Type B pancreatic cell (in vitro differentiated cells): ENCODE results near the gene TCEAL1. TPM values are rescaled to one million over a fixed set of nuclear protein-coding genes. Genes with fewer than 3 reads are reported as not detected.
"Not testable (repeated sequence)": the region's sequence is repeated elsewhere in the genome, so short reads cannot be mapped to it uniquely, and the experiment has no call there.

Experiments
- DNase-seq: peaks from one replicate; pipeline ENCODE4 v3.0.0; 2021; ENCODE audit warnings: mixed read lengths; ENCODE audit not compliant: unreplicated experiment; ENCODE audit errors: extremely low spot score
- H3K27ac Mint-ChIP-seq: 2 replicates; pipeline ENCODE4 v1.8.0; 2021; ENCODE audit warnings: mild to moderate bottlenecking, mixed read lengths
- H3K27me3 Mint-ChIP-seq: 2 replicates; pipeline ENCODE4 v1.8.0; 2021; ENCODE audit warnings: mixed read lengths
- H3K36me3 Mint-ChIP-seq: 2 replicates; pipeline ENCODE4 v1.8.0; 2021; ENCODE audit warnings: mixed read lengths
- H3K4me1 Mint-ChIP-seq: one replicate; pipeline ENCODE4 v1.8.0; 2021; ENCODE audit warnings: mixed read lengths; ENCODE audit not compliant: unreplicated experiment
- H3K4me3 Mint-ChIP-seq: 2 replicates; pipeline ENCODE4 v1.8.0; 2021; ENCODE audit warnings: mild to moderate bottlenecking, mixed read lengths
- H3K9me3 Mint-ChIP-seq: 2 replicates; pipeline ENCODE4 v1.8.0; 2021; ENCODE audit warnings: mixed read lengths
- total RNA-seq: library from RNA; stranded (reverse); gene quantifications from 2 replicates; pipeline ENCODE4 v1.2.1, GENCODE V29; 2021; ENCODE audit warnings: low replicate concordance
- TF ChIP-seq, protein P1 (sequence below): fragments of 200-600 bp; sonication (generic); conservative IDR thresholded peaks from 2 replicates; pipeline ENCODE4 v1.5.0; 2021; ENCODE audit warnings: antibody characterized with exemption, mild to moderate bottlenecking

Gene TCEAL1
- total RNA-seq, 1 donor from 2014 or later: 16.9 TPM

DNA sequence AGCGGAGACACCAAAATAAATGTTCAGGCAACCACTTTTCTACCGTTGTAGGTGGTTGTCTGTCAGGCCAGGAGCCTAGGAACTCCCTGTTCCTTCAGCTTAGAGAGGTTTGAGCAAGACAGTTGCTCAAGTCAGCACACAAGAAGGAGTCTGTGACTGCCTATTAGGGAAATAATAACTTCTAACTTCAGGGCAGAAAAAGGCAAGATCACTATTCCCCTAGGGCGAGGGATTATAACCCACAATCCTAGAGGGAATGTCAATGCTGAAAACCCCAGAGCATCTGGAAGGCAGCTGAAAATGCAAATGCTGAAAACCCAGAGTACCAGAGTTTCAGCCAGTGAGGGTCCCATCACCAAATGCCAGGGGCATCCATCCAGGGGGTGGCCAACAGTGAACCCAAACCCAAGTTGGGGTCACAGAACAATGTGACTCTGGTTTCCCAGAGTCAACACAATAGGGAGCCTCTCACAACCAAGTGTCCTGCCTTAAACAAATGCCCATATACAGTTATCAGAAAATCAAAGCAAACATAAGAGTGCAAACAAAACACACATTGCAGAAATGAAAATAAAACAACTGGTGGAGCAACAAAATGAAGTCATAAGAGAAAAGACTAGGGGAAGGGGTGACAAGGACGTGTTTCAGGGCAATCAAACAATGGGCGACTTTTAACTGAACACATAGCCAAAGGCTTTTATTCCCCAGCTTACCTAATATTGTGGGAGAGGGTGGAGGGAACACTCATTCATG lies 30.1 kb downstream of the TCEAL1 start:
- H3K36me3 Mint-ChIP-seq: no peaks in the 10 kb centered on the region
- H3K9me3 Mint-ChIP-seq: no peaks in the 10 kb centered on the region
- H3K27me3 Mint-ChIP-seq: peaks cover 15% of the 10 kb centered on the region
- H3K27ac Mint-ChIP-seq: no peak overlapping the region
- TF ChIP-seq, protein P1, sequence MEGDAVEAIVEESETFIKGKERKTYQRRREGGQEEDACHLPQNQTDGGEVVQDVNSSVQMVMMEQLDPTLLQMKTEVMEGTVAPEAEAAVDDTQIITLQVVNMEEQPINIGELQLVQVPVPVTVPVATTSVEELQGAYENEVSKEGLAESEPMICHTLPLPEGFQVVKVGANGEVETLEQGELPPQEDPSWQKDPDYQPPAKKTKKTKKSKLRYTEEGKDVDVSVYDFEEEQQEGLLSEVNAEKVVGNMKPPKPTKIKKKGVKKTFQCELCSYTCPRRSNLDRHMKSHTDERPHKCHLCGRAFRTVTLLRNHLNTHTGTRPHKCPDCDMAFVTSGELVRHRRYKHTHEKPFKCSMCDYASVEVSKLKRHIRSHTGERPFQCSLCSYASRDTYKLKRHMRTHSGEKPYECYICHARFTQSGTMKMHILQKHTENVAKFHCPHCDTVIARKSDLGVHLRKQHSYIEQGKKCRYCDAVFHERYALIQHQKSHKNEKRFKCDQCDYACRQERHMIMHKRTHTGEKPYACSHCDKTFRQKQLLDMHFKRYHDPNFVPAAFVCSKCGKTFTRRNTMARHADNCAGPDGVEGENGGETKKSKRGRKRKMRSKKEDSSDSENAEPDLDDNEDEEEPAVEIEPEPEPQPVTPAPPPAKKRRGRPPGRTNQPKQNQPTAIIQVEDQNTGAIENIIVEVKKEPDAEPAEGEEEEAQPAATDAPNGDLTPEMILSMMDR: no peak
- no peak for DNase-seq
- H3K4me1 Mint-ChIP-seq: no peaks in the 10 kb centered on the region
- H3K4me3 Mint-ChIP-seq: no peak overlapping the region

DNA sequence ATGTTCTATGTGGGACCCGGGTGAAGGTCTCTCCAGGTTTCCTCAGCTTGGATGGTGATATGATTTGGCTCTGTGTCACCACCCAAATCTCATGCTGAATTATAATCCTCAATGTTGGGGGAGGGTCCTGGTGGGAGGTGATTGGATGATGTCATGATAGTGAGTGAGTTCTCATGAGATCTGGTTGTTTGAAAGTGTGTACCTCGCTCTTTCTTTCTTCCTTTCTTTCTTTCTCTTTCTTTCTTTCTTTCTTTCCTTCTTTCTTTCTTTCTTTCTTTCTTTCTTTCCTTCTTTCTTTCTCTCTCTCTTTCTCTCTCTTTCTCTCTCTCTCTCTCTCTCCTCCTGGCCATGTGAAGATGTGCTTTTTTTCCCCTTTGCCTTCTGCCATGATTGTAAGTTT lies 30.7 kb downstream of the TCEAL1 start:
- not testable (repeated sequence) for H3K4me1 Mint-ChIP-seq, H3K36me3 Mint-ChIP-seq, H3K9me3 Mint-ChIP-seq, H3K4me3 Mint-ChIP-seq, DNase-seq, H3K27ac Mint-ChIP-seq
- H3K27me3 Mint-ChIP-seq: peaks cover 20% of the 10 kb centered on the region

DNA sequence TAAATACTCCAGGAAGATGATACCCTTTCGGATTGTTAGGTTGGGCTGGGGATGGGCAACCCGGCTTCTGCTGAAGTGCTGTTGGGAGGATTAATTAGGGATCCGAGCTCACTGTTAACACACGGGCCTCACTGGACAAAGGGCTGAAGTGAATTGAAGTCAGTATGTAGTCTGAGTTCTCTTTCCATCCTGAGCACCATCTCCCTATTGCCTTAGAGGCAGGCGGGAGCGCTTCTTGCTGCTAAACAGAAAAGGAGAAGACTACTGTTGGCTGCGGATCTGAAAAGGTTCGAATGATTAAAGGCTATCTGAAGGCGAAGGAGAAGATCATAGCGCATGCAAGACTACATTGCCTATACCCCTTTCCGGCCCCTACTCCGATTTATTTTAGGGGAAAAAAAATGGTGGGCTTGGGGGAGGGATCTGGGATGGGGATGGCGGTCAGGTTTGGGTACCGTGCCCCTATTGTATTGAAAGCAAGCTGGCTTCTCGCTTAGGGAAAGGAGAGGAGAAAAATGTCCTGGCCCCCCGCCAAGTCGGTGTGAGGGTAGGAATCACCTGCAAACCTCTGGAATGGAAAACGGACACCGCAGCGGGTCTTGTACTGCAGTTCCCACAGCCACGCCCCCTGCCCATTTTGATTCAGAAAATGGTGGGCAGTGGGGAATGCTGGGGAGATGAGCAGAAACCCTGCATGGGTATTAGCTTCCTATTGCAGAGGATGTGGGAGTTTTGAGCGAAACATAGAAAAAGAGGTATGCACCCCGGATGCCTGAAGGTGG lies 35.4 kb downstream of the TCEAL1 start:
- TF ChIP-seq, protein P1: no peak
- no peak for DNase-seq
- H3K4me1 Mint-ChIP-seq: no peaks in the 10 kb centered on the region
- H3K27ac Mint-ChIP-seq: no peak overlapping the region
- no peak overlapping the region for H3K4me3 Mint-ChIP-seq
- H3K27me3 Mint-ChIP-seq: peaks cover 25% of the 10 kb centered on the region
- H3K9me3 Mint-ChIP-seq: no peaks in the 10 kb centered on the region
- H3K36me3 Mint-ChIP-seq: no peaks in the 10 kb centered on the region

DNA sequence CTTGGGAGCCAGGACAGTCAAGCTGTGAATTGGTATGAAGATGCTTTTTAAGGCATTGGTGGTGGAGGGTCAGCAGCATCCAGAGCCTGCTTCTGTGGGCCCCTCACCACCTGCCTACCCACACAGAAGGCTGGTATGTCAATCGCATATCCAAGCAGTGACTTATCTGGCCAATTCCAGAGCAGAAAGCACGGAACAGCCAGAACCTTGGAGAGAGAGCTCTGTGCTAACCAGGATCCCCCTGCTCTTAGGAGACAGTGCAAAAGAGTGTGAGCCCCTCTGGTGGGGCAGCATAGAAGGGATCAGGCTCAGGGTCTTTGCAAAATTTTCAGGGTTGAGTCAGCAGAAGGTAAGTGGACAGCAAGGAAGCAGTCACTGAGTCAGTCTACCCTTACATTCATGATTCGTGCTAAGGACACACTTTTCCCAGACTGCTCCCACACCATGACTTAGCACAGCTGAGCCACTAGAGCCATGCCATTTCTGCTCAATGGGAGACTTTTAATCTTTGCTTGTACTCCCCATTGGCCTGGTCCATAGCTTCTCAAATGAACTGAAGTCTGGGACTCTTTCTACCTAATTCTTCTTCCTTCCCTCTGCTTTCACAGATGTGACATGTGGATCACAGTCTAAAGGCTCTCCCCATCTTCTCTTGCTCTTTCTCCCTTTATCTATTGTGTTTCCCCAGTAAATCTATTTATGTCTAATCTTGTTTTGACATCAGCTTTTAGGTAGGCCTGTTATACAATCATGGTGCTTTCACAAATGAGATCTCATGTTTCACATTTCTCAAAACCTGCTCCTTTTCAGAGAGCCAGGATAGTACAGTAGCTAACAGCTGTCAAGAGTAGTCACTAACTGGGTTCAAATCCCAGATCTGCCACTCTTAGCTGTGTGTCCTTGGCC lies 37.7 kb downstream of the TCEAL1 start:
- Mint-ChIP-seq H3K4me1 (no peaks in the 10 kb centered on the region), H3K36me3 (no peaks in the 10 kb centered on the region), H3K9me3 (no peaks in the 10 kb centered on the region), H3K4me3 (no peak overlapping the region), H3K27ac (no peak overlapping the region), H3K27me3 (peaks cover 25% of the 10 kb centered on the region)
- TF ChIP-seq, protein P1: no peak
- DNase-seq: no peak

DNA sequence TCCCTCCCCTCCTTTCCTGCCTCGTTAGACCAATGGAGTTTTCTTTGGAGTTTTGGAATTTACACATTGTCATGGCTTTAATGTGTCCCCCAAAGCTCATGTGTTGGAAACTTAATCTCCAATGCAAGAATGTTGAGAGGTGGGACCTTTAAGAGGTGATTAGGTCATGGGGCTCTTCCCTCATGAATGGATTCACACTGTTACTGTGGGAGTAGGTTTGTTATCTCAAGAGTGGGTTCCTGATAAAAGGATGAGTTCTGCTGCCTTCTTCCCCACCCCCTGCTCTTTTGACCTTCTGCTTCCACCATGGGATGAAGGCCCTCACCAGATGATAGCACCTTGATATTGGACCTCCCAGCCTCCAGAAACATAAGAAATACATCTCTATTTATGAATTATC lies 41.0 kb downstream of the TCEAL1 start:
- Mint-ChIP-seq H3K27ac (no peak overlapping the region), H3K27me3 (peaks cover 7% of the 10 kb centered on the region), H3K4me1 (no peaks in the 10 kb centered on the region), H3K4me3 (no peak overlapping the region), H3K36me3 (no peaks in the 10 kb centered on the region), H3K9me3 (no peaks in the 10 kb centered on the region)
- TF ChIP-seq, protein P1: no peak
- no peak for DNase-seq
